Stimulated activated CD8-positive, alpha-beta memory T cell treated with anti-CD3 and anti-CD28 coated beads, Interleukin-7, amount 100 ng/mL, for 1 hour (primary cell): ENCODE measurements around the gene TMEM38B.
"Not testable (repeated sequence)": the region's sequence is repeated elsewhere in the genome, so short reads cannot be mapped to it uniquely, and the experiment has no call there.

Source experiments
- DNase-seq, 2 donors: peaks; one replicate each; pipeline ENCODE4 v3.0.0-alpha.2; 2020; ENCODE audit warnings: low read depth in 2 of 2

Gene TMEM38B

DNA sequence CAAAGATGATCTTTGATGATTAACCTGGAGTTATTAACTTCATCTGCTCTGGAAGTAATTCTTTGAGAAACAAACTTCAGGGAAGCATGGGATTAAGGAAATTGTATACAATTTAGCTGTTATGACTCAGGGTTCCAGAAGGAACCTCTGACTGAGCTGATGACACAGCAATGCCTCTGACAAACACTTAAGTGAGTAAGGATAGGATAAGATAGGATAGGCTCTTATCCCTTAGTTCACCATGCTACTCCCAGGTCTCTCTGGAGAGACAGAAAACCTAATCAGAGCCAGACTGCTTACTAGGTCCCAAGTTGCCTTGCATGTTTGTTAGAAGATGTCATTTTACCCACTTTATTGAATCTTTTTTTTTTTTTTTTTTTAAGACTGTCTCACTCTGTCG is 12.6 kb upstream of the TMEM38B start:
- DNase-seq = no peak

GRCh38 chr9:105683688-105684275 is 10.6 kb upstream of the TMEM38B start:
- DNase-seq = no peak

DNA sequence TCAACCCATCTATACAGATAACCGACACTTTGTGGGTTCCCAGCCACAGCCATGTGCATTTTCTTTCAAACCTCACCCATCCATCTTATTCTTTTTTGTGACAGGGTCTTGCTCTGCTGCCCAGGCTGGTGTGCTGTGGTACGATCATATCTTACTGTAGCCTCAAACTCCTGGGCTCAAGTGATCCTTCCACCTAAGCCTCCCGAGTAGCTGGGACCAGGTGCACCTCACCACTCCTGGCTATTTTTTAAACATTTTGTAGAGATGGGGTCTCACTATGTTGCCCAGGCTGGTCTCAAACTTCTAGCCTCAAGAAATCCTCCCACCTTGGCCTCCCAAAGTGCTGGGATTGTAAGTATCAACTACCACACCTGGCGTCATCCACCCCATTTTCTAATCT is 7.4 kb upstream of the TMEM38B start:
- no peak for DNase-seq

- no peak for DNase-seq
Observed at GRCh38 chr9:105690742-105691141, 3.6 kb upstream of the TMEM38B start.

DNA sequence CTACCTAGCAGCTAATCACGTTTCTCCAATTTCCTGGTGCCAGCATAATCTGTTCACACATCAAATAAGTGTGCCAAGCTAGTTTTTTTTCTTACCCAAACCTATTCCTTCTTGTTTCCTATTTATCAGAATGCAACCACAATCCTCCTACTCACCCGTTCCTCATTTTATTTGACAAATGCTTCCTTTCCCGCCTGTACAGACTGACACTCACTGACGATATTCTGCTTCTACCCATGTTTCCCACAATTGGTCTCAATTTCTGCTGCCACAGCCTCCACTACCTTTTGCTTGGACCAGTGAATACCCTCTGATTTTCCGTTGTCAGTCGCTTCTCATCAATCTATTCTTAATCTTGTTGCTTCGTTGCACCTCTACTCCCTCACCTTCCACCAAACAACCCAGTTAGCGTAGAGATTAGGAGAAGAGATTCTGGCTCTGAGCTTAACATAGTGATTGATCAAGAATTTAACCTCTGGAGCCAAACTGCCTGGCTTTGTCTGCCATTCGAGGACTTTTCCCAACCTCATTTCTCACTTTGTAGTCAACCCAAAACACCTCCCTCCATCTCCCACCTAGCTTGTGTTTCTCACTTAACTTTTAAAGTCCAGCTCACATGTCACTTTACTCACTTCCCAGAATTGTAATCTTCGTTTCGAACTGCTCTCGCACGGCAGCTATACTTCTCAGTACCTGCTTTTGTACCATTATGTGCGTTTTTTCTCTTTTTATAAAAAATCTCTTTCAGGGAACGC is 729 bp upstream of the TMEM38B start:
- DNase-seq = no peak

DNA sequence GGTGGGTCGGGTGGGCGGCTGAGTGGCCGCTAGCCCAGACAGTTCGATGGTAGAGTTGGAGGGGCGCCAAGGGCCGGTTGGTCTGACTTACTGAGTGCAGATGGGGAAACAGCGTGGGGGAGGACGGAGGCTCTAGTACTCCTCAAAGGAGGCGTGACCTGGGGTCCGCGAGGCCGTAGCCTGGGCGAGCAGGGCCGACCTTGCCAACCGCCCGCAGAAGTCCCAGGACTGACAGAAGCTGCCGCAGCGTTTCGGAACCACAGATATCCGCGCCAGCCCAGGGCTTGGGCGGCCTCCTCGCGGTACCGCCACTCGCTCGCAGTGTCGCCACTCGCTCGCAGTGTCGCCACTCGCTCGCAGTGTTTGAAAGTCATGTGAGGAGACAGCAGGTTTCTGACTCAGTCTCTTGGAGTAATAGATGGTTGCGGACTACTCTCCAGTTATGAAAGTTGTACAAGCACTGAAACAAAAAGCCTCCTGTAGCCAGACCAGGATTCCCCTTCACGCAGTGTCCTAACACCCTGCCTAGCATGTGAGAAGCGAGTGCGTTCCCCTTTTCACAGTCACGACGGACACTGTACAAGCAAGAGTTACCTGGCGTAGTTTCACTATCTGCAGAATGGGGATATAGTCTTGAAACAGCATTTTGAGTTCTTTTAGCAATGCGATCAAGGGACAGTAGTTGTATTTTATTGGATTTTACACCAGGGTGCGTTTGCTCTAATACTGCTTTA is 674 bp downstream of the TMEM38B start:
- DNase-seq = peak; percentile 19 to 20

GRCh38 chr9:105696219-105696793 is 2.0 kb downstream of the TMEM38B start:
- DNase-seq = no peak

DNA sequence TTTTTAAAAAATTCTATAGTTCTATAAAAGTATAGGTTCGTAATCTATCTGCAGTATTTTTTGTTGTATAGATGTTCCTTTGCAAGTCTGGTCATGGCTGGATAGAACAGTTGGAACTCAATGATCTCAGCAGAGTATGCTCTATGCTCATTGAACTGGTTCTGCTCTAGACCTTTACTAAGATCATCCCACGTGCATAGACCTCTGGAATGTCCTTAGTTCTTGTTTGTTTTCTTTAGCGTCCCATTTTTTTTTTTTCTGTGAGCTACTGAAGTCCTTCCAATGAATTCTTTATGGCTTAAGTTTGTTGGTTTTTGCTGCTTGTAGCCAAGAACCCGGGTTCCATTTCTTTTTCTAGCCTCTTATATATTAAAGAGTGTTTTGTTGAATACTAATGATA is 3.5 kb downstream of the TMEM38B start:
- DNase-seq = no peak

GRCh38 chr9:105698348-105698870 is 4.1 kb downstream of the TMEM38B start:
- no peak for DNase-seq

DNA sequence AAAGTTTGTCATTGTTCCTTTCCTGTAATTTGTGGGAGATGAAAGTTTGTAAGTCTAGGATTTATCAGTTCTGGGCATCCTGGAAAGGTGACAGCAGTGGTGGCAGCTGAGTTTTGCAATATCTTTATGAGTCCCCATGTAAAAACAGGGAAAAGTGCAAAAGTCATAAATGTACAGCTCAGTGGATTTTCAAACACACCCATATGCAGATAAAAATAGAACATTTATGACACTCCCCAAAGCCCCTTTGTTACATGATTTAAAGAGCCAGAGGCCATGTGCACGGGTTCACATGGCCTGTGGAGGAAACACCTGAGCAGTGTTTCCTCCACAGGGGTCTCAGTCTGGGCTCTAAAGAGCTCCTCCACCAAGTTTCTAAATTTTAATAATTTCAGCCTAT is 6.3 kb downstream of the TMEM38B start:
- no peak for DNase-seq

DNA sequence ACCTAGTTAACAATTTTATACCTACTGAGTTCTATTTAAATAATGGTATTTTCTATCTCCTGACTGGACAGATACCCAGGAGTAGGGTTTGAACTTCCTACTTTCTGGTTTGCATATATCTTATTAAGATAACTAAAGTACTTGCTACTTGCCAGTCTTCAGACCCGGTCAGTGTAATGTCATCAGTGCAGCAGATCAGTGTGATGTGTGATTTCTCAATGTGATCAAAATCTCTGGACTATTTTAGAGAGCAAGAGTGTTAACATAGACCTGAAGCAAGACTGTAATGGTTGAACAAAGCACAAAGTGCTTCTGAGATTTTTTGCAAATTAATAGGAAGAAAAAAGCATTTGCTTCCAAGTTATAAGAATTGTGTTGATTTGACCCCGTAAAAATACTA is 6.8 kb downstream of the TMEM38B start:
- no peak for DNase-seq

DNA sequence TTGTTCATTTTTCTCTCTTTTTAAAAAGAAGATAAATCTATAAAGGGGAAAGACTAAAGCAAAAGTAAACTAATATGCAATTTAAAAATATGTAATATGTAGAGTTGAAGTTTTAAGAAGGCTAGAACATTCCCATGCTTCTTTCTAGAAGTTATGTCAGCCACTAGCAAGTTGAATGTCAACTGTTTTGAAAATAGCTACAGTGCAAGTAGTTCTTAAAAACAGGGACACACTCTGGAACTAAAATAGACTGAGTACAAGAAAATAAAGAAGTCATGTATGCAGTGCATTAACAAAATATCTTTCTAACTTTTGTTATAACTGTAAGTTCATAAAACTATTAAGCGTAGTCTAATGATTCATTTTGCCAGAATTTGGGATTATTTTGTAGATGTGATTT is 7.9 kb downstream of the TMEM38B start:
- DNase-seq = no peak

- DNase-seq = not testable (repeated sequence)
Observed at GRCh38 chr9:105703638-105704037, 9.3 kb downstream of the TMEM38B start.

- DNase-seq = no peak
Observed at GRCh38 chr9:105706156-105706555, 11.8 kb downstream of the TMEM38B start.

- no peak for DNase-seq
Observed at GRCh38 chr9:105708405-105708804, 14.1 kb downstream of the TMEM38B start.

DNA sequence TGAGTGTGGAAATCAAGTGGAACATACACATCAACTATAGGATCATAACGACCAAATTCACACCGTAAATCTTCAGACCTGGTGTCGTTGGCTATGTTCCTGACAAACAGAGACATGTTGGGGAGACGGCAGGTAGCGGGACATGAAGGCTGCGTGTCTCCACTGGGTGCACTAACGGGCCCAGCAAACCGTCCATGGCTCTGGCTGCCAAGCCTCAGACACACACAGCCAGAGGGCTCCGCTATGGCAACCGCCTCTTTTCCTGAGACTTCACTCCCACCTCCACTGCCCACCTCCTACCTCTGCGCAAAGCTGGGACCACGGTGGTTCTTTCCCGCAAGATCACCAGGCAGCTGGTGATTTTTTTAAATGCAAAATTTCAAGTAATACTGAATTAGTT is 16.3 kb downstream of the TMEM38B start:
- no peak for DNase-seq

DNA sequence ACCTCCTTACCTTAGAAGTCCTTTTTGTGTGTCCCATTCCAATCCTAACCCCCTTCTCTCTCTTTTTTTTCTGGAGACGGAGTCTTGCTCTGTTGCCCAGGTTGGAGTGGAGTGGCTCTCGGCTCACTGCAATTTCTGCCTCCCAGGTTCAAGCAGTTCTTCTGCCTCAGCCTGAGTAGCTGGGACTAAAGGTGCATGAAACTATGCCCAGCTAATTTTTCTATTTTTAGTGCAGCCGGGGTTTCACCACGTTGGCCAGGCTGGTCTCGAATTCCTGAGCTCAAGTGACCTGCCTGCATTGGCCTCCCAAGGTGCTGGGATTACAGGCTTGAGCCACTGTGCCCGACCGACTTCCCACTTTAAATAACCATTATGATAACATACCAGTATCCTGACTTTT is 17.5 kb downstream of the TMEM38B start:
- no peak for DNase-seq

DNA sequence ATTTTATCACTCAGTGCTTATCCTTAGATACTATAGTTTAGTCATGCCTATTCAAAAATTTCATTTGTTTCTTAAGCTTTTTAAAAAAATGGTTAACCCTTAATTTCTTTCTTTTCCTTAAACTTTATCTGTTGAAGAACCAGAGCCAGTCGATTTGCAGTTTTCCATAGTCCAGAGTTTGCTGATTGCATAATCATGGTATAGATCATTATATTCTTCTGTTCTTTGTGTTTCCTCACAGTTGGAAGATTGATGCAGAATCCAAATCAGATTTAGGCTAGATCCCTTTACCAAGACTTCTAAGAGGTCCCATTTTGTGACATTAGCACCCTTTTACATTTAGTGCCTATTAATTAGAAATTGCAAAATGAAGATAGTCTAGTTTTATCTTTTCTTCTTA is 18.0 kb downstream of the TMEM38B start:
- DNase-seq = no peak

DNA sequence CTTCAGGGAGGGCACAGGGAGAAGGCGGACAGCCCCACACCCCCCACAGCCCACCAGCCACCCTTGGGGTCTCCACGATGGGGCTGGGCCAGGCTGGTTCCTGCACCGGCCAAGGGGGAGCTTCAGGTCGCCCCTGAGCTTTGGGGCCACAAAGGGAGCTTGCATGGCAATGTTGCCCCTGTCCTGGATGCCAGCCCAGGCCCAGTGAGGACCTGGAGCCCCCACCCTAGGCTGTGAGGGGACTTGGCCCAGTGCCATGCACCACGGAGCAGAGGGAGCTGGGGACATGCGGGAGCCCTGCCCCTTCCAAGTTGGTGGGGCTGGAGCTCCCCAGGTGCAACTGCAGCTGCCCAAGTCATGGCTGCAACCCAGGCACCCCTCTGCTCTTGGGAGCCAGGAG is 18.4 kb downstream of the TMEM38B start:
- no peak for DNase-seq

- DNase-seq = no peak
Observed at GRCh38 chr9:105713260-105714019, 19.1 kb downstream of the TMEM38B start.

DNA sequence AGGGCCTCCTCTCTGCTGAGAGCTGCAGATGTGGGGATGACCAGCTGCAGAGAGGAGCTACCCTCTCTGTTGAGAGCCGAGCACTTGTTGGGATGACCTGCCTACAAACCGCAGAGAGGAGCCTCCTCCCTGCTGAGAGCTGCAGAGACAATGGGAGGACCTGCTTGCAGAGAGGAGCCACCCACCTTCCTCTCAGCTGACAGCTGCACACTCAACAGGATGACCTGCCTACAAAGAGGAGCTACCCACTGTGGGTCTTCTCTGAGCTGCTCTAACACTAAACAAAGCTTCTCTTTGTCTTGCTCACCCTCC is 19.6 kb downstream of the TMEM38B start:
- no peak for DNase-seq

DNA sequence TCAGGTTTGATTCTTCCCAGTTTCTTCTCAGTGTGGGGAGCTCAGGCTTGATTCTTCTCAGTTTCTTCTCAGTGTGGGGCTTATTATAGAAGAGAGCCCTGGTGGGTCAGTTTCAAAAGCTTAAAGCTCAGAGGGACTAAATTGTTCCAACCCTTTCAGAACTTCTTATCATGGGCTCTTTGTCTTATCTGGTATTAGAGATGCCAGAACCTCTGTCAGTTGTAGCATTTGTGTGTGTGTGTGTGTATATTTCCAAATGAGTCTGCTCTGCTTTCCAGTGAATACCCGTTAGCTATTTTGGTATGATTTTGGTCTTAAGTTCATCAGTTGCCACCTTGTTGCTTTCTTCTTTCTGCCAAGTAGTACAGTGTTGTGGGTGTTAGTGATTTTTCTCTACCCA is 21.8 kb downstream of the TMEM38B start:
- no peak for DNase-seq
